Epithelial cell of prostate (primary cell): ENCODE data around the gene TLK2.
A peak's percentile ranks its signal among the peaks of the same experiment; 100 is the strongest.
"Not testable (repeated sequence)": the region's sequence is repeated elsewhere in the genome, so short reads cannot be mapped to it uniquely, and the experiment has no call there.

Experiments used
- DNase-seq: peaks from one replicate; pipeline ENCODE4 v3.0.0-alpha.2; 2011; ENCODE audit warnings: low read depth, low spot score
- H3K27ac ChIP-seq: fragments of 450-650 bp; 2 replicates; pipeline ENCODE4 v1.5.1; 2017; ENCODE audit warnings: mild to moderate bottlenecking

Gene TLK2

GRCh38 chr17:62479639-62480258, 1.1 kb downstream of the TLK2 start:
- peak overlapping the region; percentile 68 for H3K27ac ChIP-seq
- DNase-seq, result not testable (repeated sequence)

DNA sequence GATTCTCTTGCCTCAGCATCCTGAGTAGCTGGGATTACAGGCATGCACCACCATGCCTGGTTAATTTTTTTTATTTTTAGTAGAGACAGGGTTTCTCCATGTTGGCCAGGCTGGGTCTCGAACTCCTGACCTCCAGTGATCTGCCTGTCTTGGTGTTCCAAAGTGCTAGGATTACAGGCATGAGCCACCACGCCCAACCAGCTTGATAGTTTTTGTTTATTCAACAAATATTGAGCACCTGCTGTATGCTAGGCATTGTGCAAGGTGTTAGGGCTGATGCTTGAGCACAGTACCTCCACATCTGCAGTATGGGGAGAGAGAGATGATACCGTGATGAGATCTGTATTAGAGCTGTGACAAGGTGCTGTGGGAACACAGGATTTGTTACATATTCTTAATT, 3.9 kb downstream of the TLK2 start:
- H3K27ac ChIP-seq, DNase-seq: not testable (repeated sequence)

GRCh38 chr17:62490990-62491389, 12.4 kb downstream of the TLK2 start:
- not testable (repeated sequence) for H3K27ac ChIP-seq, DNase-seq

- not testable (repeated sequence) for H3K27ac ChIP-seq, DNase-seq
These were observed 14.5 kb downstream of the TLK2 start for GRCh38 chr17:62493049-62493655.

DNA sequence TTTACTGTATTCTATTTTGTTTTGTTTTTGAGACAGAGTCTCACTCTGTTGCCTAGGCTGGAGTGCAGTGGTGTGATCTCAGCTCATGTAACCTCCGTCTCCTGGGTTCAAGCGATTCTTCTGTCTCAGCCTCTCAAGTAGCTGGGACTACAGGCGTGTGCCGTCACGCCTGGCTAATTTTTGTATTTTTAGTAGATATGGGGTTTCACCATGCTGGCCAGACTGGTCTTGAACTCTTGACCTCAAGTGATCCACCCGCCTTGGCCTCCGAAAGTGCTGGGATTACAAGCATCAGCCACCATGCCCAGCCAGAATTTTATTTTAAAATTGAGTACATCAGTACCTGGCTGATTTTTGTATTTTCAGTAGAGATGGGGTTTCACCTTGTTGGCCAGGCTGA, 15.4 kb downstream of the TLK2 start:
- DNase-seq, result not testable (repeated sequence)

GRCh38 chr17:62496344-62496743, 17.7 kb downstream of the TLK2 start:
- not testable (repeated sequence) for DNase-seq, H3K27ac ChIP-seq

More for the DNA sequence above, 15.4 kb downstream of the TLK2 start:
- not testable (repeated sequence) for H3K27ac ChIP-seq

DNA sequence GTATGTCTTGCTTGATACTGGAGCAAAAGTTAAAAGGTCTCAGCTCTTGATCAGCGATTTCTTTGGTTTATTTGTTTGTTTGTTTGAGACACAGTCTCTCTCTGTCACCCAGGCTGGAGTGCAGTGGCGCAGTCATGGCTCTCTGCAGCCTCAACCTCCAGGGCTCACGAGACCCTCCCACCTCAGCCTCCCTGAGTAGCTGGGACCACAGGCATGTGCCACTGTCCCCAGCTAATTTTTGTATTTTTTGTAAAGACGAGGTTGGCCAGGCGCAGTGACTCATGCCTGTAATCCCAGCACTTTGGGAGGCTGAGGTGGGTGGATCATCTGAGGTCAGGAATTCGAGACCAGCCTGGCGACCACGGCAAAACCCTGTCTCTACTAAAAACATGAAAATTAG, 20.2 kb downstream of the TLK2 start:
- not testable (repeated sequence) for H3K27ac ChIP-seq, DNase-seq

DNA sequence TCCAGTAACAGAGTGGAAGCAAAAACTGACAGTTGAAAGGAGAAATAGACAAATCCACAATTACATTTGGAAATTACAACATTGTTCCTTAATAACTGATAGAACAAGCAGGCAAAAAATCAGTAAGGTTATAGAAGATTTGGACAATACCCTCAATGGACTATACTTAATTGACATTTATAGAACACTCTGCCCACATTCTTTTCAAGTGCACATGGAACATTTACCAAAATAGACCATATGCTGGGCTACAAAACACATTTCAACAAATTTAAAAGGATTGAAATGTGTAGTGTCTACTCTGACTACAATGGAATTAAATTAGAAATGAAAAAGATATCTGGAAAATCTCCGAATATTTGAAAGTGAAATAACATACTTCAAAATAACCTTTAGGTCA, 21.8 kb downstream of the TLK2 start:
- H3K27ac ChIP-seq, DNase-seq: not testable (repeated sequence)

- not testable (repeated sequence) for DNase-seq, H3K27ac ChIP-seq
These were observed 26.2 kb downstream of the TLK2 start for GRCh38 chr17:62504857-62505256.

DNA sequence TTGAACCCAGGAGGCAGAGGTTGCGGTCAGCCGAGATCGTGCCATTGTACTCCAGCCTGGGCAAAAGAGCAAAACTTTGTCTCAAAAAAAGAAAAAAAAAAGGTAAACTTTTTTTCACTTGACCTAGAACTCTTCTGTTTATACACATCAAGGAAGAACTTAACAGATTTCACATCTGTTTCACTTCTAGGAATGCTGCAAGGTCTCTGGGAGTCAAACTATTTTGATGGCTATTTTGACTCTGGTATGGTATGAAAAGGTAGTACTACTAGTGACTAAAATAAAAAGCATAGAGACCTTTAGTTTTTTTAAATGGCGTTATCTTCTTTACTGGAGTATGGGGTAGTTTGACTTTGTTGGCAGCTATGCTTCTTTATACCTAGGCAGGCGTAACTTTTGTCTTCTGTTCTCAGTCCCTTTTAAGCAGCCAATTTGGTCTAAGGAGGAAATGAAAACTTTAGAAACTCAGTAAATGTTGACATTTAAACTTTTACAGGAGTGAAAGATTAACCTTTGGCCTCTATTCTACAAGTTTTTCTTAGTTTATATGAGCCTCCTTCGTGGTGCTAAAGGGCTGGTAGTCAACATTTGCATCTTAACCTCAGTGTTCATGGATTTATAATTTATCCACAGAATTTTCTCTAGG, 28.7 kb downstream of the TLK2 start:
- DNase-seq, H3K27ac ChIP-seq: not testable (repeated sequence)

DNA sequence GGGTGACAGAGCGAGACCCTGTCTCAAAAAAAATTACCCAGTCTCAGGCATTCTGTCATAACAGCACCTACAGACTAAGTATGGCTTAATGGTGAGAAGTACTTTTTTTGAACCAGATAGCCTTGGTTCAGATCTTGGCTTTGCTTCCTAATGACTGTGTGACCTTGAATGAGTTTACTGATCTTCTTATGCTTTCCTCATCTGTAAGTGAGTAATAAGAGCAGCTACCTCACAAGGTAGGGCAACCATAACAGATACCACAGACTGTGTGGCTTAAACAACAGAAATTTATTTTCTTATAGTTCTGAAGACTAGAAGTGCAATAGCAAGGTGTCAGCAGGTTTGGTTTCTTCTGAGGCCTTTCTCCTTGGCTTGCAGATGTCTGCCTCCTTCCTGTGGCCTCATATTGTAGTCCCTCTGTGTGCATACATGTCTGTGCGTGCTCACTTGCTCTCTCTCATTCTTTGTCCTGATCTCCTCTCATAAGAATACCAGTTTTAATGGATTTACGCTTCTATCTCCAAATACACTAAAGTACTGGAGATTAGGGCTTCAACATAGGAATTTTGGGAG, 31.7 kb downstream of the TLK2 start:
- H3K27ac ChIP-seq, result peak overlapping the region; percentile 23
- not testable (repeated sequence) for DNase-seq

GRCh38 chr17:62511014-62511413, 32.4 kb downstream of the TLK2 start:
- not testable (repeated sequence) for DNase-seq

GRCh38 chr17:62516376-62516775, 37.8 kb downstream of the TLK2 start:
- not testable (repeated sequence) for DNase-seq, H3K27ac ChIP-seq

More at GRCh38 chr17:62511014-62511413, 32.4 kb downstream of the TLK2 start:
- not testable (repeated sequence) for H3K27ac ChIP-seq

DNA sequence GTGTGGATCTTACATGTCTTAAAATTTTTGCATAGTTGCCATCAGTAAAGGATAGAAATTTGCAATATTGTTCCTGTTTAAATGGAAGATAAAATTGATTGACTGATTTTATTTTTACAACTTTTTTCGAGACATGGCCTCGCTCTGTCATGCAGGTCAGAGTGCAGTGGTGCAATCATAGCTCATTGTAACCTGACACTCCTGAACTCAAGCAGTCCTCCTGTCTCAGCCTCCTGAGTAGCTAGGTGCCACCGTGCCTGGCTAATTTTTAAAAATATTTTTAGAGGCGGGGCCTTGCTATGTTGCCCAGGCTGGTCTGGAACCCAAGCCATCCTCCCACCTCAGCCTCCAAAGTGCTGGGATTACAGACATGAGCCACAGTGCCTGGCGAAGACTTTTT, 42.7 kb downstream of the TLK2 start:
- not testable (repeated sequence) for DNase-seq, H3K27ac ChIP-seq

- DNase-seq, H3K27ac ChIP-seq: not testable (repeated sequence)
These were observed 45.5 kb downstream of the TLK2 start for GRCh38 chr17:62524077-62524476.

DNA sequence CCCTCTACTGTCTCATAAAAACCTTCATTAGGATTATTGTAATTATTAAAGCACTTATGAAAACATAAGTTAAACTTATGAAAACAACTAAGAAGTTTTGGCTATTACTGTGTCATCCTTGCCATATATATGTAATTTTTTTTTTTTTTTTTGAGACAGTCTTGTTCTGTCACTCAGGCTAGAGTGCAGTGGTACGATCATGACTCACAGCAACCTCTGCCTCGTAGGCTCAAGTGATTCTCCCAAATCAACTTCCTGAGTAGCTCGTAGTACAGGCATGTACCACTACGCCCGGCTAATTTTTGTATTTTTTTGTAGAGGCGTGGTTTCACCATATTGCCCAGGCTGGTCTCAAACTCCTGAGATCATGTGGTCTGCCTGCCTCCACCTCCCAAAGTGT, 46.7 kb downstream of the TLK2 start:
- peak overlapping the region; percentile 9 for H3K27ac ChIP-seq
- peak; percentile 16 for DNase-seq

- H3K27ac ChIP-seq, result not testable (repeated sequence)
These were observed 52.3 kb downstream of the TLK2 start for GRCh38 chr17:62530936-62531335.

DNA sequence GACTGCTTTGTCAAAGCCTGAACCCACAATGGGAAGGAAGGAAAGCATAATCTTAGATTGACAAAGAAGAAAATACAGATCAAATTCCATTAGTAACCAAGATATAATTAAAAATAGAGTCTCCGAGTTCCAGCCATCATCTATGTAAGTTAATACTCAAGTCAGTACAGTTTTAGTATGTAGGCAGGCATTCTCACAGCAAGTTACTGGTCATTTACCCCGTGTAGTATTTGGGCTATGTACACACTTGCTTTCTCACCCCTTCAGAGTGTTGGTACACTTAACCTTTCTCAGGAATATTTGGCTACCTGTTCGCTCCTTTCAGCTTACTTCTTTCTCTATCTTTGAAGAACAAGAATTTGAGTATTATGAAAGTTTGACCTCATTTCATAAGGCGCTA, 57.9 kb downstream of the TLK2 start:
- not testable (repeated sequence) for DNase-seq, H3K27ac ChIP-seq

More at GRCh38 chr17:62530936-62531335, 52.3 kb downstream of the TLK2 start:
- DNase-seq, result not testable (repeated sequence)

DNA sequence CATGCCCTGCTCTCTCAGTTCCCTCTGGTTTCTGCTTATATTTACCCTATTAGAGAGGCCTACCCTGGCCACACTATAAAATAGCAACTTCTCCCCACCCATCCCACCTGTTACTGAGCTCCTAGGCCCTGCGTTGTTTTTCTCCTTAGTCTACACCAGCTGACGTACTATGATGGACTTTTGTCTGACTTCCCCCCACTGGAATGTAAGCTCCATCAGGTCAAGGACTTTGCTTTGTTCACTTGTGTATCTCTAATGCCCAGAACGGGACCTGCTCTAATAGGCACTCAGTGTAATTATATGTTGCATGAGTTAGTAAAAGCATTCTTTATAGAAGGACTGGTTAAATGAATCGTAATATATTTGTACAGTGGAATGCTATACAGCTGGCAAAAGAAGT, 62.4 kb downstream of the TLK2 start:
- not testable (repeated sequence) for H3K27ac ChIP-seq, DNase-seq

GRCh38 chr17:62543278-62543775, 64.7 kb downstream of the TLK2 start:
- not testable (repeated sequence) for H3K27ac ChIP-seq, DNase-seq

DNA sequence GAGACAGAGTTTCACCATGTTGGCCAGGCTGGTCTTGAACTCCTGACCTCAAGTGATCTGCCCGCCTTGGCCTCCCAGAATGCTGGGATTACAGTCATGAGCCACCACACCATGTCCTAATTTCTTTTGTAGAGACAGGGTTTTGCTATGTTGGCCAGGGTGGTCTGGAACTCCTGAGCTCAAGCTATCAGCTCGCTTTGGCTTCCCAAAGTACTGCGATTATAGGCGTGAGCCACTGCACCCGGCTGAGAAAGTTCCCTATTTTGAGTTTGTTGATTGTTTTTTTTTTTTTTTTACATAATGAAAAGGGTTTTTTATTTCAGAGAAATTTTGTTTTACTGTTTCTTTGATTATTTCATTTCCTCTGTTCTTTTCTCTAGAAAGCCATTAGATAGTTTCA, 67.4 kb downstream of the TLK2 start:
- H3K27ac ChIP-seq, DNase-seq: not testable (repeated sequence)
